GM12872 (cell line): Measurements from ENCODE around the gene CD209.

Experiments
- TF ChIP-seq, protein P1 (sequence below): IDR thresholded peaks from 3 replicates; pipeline ENCODE4 v1.5.1; 2011; ENCODE audit warnings: low read depth, mild to moderate bottlenecking, low read length, moderate library complexity; ENCODE audit not compliant: insufficient read depth

Gene CD209

DNA sequence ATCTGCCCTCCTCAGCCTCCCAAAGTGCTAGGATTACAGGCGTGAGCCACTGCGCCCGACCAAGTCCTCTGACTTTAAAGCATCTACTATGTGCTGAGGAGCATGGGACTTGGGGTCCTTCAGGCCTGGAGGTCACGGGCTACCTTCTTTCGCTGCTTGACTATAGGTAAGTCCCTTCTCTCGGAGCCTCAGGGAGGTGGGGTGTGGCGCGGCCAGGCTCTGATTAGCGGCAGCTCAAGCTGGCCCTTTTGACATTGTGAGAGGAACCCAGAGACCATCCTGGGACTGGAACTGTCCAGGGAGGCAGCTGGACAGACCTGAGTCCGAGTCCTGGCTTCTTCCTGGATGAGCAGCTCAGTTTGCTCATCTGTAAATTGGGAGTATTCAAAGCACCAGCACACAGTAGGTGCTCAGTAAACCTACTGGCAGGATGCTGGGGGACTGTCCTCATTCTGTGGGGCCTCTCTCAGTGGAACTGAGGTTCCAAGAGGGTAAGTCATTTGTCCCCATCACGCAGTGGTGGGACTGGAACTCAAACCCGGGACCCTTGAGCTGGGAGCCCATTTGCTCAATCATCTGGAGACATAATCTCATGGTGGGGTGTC, 46.2 kb downstream of the CD209 start:
- TF ChIP-seq, protein P1, sequence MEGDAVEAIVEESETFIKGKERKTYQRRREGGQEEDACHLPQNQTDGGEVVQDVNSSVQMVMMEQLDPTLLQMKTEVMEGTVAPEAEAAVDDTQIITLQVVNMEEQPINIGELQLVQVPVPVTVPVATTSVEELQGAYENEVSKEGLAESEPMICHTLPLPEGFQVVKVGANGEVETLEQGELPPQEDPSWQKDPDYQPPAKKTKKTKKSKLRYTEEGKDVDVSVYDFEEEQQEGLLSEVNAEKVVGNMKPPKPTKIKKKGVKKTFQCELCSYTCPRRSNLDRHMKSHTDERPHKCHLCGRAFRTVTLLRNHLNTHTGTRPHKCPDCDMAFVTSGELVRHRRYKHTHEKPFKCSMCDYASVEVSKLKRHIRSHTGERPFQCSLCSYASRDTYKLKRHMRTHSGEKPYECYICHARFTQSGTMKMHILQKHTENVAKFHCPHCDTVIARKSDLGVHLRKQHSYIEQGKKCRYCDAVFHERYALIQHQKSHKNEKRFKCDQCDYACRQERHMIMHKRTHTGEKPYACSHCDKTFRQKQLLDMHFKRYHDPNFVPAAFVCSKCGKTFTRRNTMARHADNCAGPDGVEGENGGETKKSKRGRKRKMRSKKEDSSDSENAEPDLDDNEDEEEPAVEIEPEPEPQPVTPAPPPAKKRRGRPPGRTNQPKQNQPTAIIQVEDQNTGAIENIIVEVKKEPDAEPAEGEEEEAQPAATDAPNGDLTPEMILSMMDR, result no peak

DNA sequence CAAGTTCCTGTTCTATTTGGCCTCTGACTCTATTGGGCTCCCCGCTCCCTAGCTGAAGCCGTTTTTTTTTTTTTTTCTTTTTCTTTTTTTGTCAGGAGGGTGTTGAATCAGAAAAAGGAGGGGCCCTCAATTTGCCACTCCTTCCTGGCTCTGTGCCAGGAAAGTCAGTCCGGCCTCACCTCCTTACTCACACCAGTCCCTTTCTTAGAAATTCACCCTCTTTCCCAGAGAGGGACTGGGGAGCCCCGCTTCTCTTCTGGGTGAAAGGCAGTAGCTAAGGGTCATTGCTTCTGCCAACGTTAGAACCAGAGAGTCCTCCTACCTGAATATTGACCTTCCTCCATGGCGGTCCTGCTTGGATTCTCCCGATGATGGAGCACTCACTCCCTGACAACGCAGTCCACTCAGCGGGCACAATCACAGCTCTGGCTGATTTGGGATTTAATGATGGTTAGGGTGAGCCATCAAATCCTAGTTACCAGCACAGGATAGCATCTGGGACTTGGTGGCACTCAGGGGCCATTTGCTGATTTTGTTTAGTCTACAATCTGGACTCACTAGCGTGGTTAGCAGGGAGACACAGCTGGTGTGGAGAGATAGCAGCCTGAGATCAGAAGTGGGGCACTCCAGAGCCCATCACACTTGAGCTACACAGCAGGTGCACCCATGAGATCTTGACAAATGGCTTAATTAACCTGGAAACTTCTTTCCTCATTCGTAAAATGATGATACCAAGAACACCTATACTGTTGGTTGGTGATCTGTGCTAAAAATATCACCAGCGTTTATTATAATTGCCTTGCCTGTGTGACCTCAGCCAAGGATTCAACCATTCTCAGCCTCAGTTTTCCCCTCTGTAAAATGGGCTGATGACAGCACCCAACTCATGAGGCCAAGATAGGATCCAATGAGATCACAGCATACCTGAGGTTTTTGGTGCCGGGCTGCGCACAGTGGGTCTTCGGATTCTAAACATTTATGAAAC, 47.6 kb downstream of the CD209 start:
- TF ChIP-seq, protein P1, result no peak

GRCh38 chr19:7699003-7699402, 48.3 kb downstream of the CD209 start:
- TF ChIP-seq, protein P1, result no peak

GRCh38 chr19:7698583-7698982, 48.8 kb downstream of the CD209 start:
- TF ChIP-seq, protein P1, result no peak

DNA sequence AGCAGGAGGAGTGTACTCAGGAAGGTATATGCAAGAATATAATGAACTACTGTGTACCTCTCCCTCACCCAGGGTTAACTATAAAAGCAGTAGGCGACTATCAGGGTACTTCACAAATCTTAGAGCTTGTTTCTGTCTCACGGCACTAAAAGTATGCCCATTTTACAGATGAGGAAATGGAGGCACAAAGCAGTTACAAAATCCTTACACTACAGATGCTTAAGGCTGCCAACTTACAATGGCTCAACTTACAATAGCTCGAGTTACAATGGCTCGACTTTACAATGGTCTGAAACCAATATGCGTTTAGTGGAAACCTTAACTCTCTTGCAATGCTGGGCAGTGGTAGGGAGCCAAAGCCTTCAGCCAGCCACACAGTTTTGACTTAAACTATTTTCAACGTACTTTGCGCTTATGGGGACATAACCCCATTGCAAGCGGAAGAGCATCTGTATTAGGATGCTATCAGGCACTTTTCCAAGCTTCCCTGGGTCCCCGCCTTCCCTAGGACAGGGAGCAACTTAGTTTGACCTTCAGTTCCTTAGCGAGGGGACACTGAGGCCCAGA, 49.5 kb downstream of the CD209 start:
- TF ChIP-seq, protein P1, result no peak

- TF ChIP-seq, protein P1, result no peak
Measured at GRCh38 chr19:7694499-7694898, 52.8 kb downstream of the CD209 start.

DNA sequence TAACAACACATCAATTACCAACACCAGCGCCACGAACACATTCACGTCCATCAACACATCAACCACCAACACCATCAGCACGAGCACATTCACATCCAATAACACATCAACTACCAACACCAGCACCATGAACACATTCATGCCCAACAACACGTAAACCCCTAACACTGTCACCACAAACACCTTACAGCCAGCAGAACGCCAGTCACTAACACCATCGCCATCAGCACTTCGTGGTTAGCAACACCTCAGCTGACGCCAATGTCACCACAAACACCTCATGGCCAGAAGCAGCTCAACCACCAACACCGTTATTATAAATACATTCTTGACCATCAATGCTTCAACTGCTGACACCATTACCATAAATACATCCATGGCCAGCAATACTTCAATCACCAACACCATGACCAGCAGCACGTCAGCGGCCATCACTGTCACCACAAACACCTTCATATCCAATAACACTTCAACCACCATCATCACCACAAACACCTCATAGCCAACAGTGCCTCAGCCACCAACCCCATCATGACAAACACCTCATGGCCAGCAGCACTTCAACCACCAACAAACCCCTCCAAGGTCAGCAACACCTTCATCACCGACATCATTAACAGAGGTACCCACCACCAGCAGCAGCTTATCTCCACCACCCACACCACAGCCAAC, 54.8 kb downstream of the CD209 start:
- TF ChIP-seq, protein P1, result no peak
